Calu3 (cell line): Measurements from ENCODE around the gene EPSTI1. TPM values are rescaled to one million over a fixed set of nuclear protein-coding genes. Genes with fewer than 3 reads are reported as not detected.

Source experiments
- BruUV-seq: library from RNA; stranded (reverse); fragments of 400-500 nt; replicated peaks from 2 replicates; lab custom pipeline; 2021; lab: Mats Ljungman, UMichigan
- CTCF ChIA-PET: fragments of 300-600 bp; sonication (Branson Sonifier 250); formaldehyde crosslinking; loops from one replicate; lab custom pipeline; 2022; ENCODE audit warnings: antibody characterized with exemption; lab: Charles Lee
- DNase-seq: peaks from one replicate; pipeline ENCODE4 v3.0.0; 2022
- H3K27ac Mint-ChIP-seq: one replicate; pipeline ENCODE4 v1.8.0; 2022; ENCODE audit warnings: mixed read lengths; ENCODE audit not compliant: unreplicated experiment
- H3K27me3 Mint-ChIP-seq: one replicate; pipeline ENCODE4 v1.8.0; 2022; ENCODE audit warnings: mixed read lengths; ENCODE audit not compliant: unreplicated experiment
- H3K36me3 Mint-ChIP-seq: one replicate; pipeline ENCODE4 v1.8.0; 2022; ENCODE audit warnings: mild to moderate bottlenecking, moderate library complexity, mixed read lengths; ENCODE audit not compliant: insufficient read depth, unreplicated experiment
- H3K4me1 Mint-ChIP-seq: one replicate; pipeline ENCODE4 v1.8.0; 2022; ENCODE audit warnings: mild to moderate bottlenecking, low read depth, mixed read lengths; ENCODE audit not compliant: unreplicated experiment
- H3K4me3 Mint-ChIP-seq: one replicate; pipeline ENCODE4 v1.8.0; 2022; ENCODE audit warnings: mild to moderate bottlenecking, low read depth, moderate library complexity, mixed read lengths; ENCODE audit not compliant: unreplicated experiment
- H3K9me3 Mint-ChIP-seq: one replicate; pipeline ENCODE4 v1.8.0; 2022; ENCODE audit warnings: low read depth, mixed read lengths; ENCODE audit not compliant: unreplicated experiment
- intact Hi-C: fragments of 100-400 bp; cut with micrococcal nuclease; formaldehyde crosslinking; loops from one replicate; pipeline ENCODE4 v1.10.0; 2022; ENCODE audit not compliant: unreplicated experiment
- total RNA-seq: library from RNA; stranded (reverse); gene quantifications from 2 replicates; pipeline ENCODE4 v1.2.3, GENCODE V29; 2022
- TF ChIP-seq, protein P1 (sequence below): fragments of 200-600 bp; IDR thresholded peaks from one replicate; pipeline ENCODE4 v1.8.0; 2022; ENCODE audit warnings: antibody characterized with exemption; ENCODE audit not compliant: unreplicated experiment

The EPSTI1 gene
- total RNA-seq, 1 experiment from 2014 or later, result 11.5 TPM

- intact Hi-C loops, result no loop called here
- Mint-ChIP-seq H3K36me3 (peaks cover 12% of the 10 kb centered on the region), H3K9me3 (no peaks in the 10 kb centered on the region), H3K4me1 (no peaks in the 10 kb centered on the region), H3K27ac (no peak overlapping the region), H3K27me3 (no peaks in the 10 kb centered on the region), H3K4me3 (no peak overlapping the region)
- no peak for DNase-seq
- BruUV-seq, result no TSS peak
- TF ChIP-seq, protein P1, sequence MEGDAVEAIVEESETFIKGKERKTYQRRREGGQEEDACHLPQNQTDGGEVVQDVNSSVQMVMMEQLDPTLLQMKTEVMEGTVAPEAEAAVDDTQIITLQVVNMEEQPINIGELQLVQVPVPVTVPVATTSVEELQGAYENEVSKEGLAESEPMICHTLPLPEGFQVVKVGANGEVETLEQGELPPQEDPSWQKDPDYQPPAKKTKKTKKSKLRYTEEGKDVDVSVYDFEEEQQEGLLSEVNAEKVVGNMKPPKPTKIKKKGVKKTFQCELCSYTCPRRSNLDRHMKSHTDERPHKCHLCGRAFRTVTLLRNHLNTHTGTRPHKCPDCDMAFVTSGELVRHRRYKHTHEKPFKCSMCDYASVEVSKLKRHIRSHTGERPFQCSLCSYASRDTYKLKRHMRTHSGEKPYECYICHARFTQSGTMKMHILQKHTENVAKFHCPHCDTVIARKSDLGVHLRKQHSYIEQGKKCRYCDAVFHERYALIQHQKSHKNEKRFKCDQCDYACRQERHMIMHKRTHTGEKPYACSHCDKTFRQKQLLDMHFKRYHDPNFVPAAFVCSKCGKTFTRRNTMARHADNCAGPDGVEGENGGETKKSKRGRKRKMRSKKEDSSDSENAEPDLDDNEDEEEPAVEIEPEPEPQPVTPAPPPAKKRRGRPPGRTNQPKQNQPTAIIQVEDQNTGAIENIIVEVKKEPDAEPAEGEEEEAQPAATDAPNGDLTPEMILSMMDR, result no peak
- CTCF ChIA-PET, result no interaction called here
Observed at GRCh38 chr13:43020794-43021193, 28.8 kb upstream of the EPSTI1 start.

DNA sequence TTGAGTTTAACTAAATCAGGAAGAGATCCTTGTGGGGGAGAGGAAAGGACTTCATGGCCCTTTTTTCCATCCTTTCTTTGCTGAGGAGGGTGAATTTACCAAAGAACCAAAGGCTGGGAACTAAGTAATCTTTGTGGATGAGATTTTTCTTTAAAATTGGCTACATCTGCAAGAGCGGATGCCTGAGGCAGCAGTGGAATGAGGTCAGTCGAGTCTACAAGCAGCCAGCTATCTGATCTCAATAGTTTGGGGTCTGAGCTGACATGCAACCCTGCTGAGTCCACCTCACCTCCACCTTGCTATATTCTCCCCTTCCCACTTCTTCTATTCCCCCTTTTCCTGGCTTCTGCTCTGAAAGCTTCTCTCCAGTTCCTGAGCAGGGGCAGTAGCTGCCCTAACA lies 27.8 kb upstream of the EPSTI1 start:
- no peak for DNase-seq
- TF ChIP-seq, protein P1, result no peak
- Mint-ChIP-seq H3K27ac (no peak overlapping the region), H3K9me3 (no peaks in the 10 kb centered on the region), H3K4me3 (no peak overlapping the region), H3K27me3 (no peaks in the 10 kb centered on the region), H3K4me1 (no peaks in the 10 kb centered on the region), H3K36me3 (peaks cover 12% of the 10 kb centered on the region)
- intact Hi-C loops, result no loop called here
- BruUV-seq, result no TSS peak
- CTCF ChIA-PET, result interaction anchor here (0.6 kb wide), 1 partner anchor 30 kb away, joined by 5 read pairs; no protein-coding TSS in a partner anchor

- no peak overlapping the region for H3K4me3 Mint-ChIP-seq
- no peaks in the 10 kb centered on the region for H3K27me3 Mint-ChIP-seq
- H3K9me3 Mint-ChIP-seq, result no peaks in the 10 kb centered on the region
- TF ChIP-seq, protein P1, result no peak
- no peaks in the 10 kb centered on the region for H3K36me3 Mint-ChIP-seq
- no peaks in the 10 kb centered on the region for H3K4me1 Mint-ChIP-seq
- CTCF ChIA-PET, result no interaction called here
- H3K27ac Mint-ChIP-seq, result no peak overlapping the region
- intact Hi-C loops, result no loop called here
- BruUV-seq, result no TSS peak
- no peak for DNase-seq
Observed at GRCh38 chr13:43016226-43016625, 24.2 kb upstream of the EPSTI1 start.

GRCh38 chr13:43014162-43014561 lies 22.1 kb upstream of the EPSTI1 start:
- Mint-ChIP-seq H3K27me3 (no peaks in the 10 kb centered on the region), H3K36me3 (no peaks in the 10 kb centered on the region), H3K27ac (no peak overlapping the region), H3K4me1 (no peaks in the 10 kb centered on the region), H3K9me3 (no peaks in the 10 kb centered on the region), H3K4me3 (no peak overlapping the region)
- no peak for DNase-seq
- CTCF ChIA-PET, result no interaction called here
- no TSS peak for BruUV-seq
- TF ChIP-seq, protein P1, result no peak
- intact Hi-C loops, result no loop called here
